Panc1 (cell line): ENCODE data around the gene ERCC6L. TPM values are rescaled to one million over a fixed set of nuclear protein-coding genes. Genes with fewer than 3 reads are reported as not detected.

ENCODE experiments used
- ATAC-seq: fragments of 200-7000 bp; cut with Tn5 transposase; 2 replicates; pipeline ENCODE4 v1.9.1; 2020; ENCODE audit warnings: mild to moderate bottlenecking, moderate library complexity
- Bru-seq: library from RNA; stranded (reverse); fragments of 400-500 nt; gene quantifications from one replicate; lab custom pipeline; 2021; lab: Mats Ljungman, UMichigan
- BruChase-seq, 2 experiments: library from RNA; stranded (reverse); fragments of 400-500 nt; gene quantifications; one replicate each; lab custom pipeline; 2021; lab: Mats Ljungman, UMichigan
- BruUV-seq: library from RNA; stranded (reverse); fragments of 400-500 nt; replicated peaks from 2 replicates; lab custom pipeline; 2021; lab: Mats Ljungman, UMichigan
- CTCF ChIA-PET: fragments of 300-600 bp; sonication (Branson Sonifier 250); formaldehyde crosslinking; loops from one replicate; lab custom pipeline; 2022; ENCODE audit warnings: antibody characterized with exemption; lab: Charles Lee
- POLR2A ChIA-PET: fragments of 300-600 bp; sonication (Branson Sonifier 250); formaldehyde crosslinking; loops from one replicate; lab custom pipeline; 2022; ENCODE audit warnings: antibody characterized with exemption; lab: Charles Lee
- DNase-seq: peaks from one replicate; pipeline ENCODE4 v3.0.0-alpha.2; 2010; ENCODE audit warnings: low read depth, low spot score
- H3K27ac ChIP-seq: 2 replicates; pipeline ENCODE4 v1.5.1; 2011; ENCODE audit warnings: mild to moderate bottlenecking, low read length, inconsistent platforms
- H3K27me3 ChIP-seq: fragments of 200-500 bp; sonication (Bioruptor generic); 2 replicates; pipeline ENCODE4 v1.6.0; 2014; ENCODE audit warnings: low read length, inconsistent platforms; ENCODE audit not compliant: control insufficient read depth, insufficient read depth
- H3K36me3 ChIP-seq: fragments of 200-500 bp; sonication (Bioruptor generic); 2 replicates; pipeline ENCODE4 v1.5.1; 2014; ENCODE audit warnings: inconsistent platforms, mild to moderate bottlenecking, low read length, moderate library complexity; ENCODE audit not compliant: control insufficient read depth, insufficient read depth
- H3K4me1 ChIP-seq: 2 replicates; pipeline ENCODE4 v1.5.1; 2011; ENCODE audit warnings: inconsistent platforms, mild to moderate bottlenecking, low read length, moderate library complexity; ENCODE audit not compliant: control insufficient read depth, insufficient read depth
- H3K4me3 ChIP-seq, 2 experiments: 2 replicates each; pipeline ENCODE4 v1.5.1; 2011 to 2012; ENCODE audit warnings: low read depth in 2 of 2, low read length in 2 of 2, mild to moderate bottlenecking in 2 of 2, inconsistent platforms in 1 of 2, moderate library complexity in 1 of 2
- H3K9me3 ChIP-seq: fragments of 200-500 bp; sonication (Bioruptor generic); 2 replicates; pipeline ENCODE4 v1.5.1; 2014; ENCODE audit warnings: low read depth, mild to moderate bottlenecking, inconsistent platforms, low read length, moderate library complexity; ENCODE audit not compliant: control insufficient read depth, insufficient read depth
- CTCF ChIP-seq: fragments of 450-650 bp; IDR thresholded peaks from 2 replicates; pipeline ENCODE4 v1.5.1; 2017; ENCODE audit warnings: mild to moderate bottlenecking
- POLR2AphosphoS5 ChIP-seq: IDR thresholded peaks from 2 replicates; pipeline ENCODE4 v1.6.1; 2012; ENCODE audit warnings: mild to moderate bottlenecking, low read depth, low read length, moderate library complexity
- SIN3A ChIP-seq: IDR thresholded peaks from 2 replicates; pipeline ENCODE4 v1.6.1; 2012; ENCODE audit warnings: low read depth, mild to moderate bottlenecking, low read length, moderate library complexity, borderline replicate concordance; ENCODE audit not compliant: insufficient read depth
- TCF7L2 ChIP-seq: IDR thresholded peaks from 2 replicates; pipeline ENCODE4 v1.6.1; 2011; ENCODE audit warnings: mild to moderate bottlenecking, low read depth, low read length, inconsistent platforms
- in situ Hi-C: cut with HindIII; loops from 2 replicates; pipeline ENCODE4 v1.10.0; 2016; ENCODE audit warnings: low sequenced_read_pairs, low pct_unique_long_range_greater_than_20kb
- intact Hi-C: fragments of 100-400 bp; cut with micrococcal nuclease; formaldehyde crosslinking; loops from one replicate; pipeline ENCODE4 v1.10.0; 2022; ENCODE audit not compliant: unreplicated experiment
- long read RNA-seq: library from polyadenylated mRNA; unstranded; transcript quantifications from one replicate; pipeline ENCODE4 v2.0.0, GENCODE V29; 2021; ENCODE audit not compliant: unreplicated experiment
- polyA plus RNA-seq: library from polyadenylated mRNA; unstranded; fragments of >200 nt; gene quantifications from one replicate; pipeline ENCODE4 v1.2.1, GENCODE V29; 2012; ENCODE audit warnings: missing spikeins; ENCODE audit not compliant: insufficient read length
- total RNA-seq: library from RNA; stranded (reverse); gene quantifications from one replicate; pipeline ENCODE4 v1.2.1, GENCODE V29; 2021; ENCODE audit not compliant: unreplicated experiment
- TF ChIP-seq, protein P1 (sequence below), 2 experiments: IDR thresholded peaks; 2 replicates each; pipeline ENCODE4 v1.6.1; 2011 to 2012; ENCODE audit warnings: low read depth in 2 of 2, control low read depth in 1 of 2, low read length in 1 of 2, mild to moderate bottlenecking in 1 of 2, moderate library complexity in 1 of 2; ENCODE audit not compliant: insufficient read depth in 1 of 2

ERCC6L gene, protein sequence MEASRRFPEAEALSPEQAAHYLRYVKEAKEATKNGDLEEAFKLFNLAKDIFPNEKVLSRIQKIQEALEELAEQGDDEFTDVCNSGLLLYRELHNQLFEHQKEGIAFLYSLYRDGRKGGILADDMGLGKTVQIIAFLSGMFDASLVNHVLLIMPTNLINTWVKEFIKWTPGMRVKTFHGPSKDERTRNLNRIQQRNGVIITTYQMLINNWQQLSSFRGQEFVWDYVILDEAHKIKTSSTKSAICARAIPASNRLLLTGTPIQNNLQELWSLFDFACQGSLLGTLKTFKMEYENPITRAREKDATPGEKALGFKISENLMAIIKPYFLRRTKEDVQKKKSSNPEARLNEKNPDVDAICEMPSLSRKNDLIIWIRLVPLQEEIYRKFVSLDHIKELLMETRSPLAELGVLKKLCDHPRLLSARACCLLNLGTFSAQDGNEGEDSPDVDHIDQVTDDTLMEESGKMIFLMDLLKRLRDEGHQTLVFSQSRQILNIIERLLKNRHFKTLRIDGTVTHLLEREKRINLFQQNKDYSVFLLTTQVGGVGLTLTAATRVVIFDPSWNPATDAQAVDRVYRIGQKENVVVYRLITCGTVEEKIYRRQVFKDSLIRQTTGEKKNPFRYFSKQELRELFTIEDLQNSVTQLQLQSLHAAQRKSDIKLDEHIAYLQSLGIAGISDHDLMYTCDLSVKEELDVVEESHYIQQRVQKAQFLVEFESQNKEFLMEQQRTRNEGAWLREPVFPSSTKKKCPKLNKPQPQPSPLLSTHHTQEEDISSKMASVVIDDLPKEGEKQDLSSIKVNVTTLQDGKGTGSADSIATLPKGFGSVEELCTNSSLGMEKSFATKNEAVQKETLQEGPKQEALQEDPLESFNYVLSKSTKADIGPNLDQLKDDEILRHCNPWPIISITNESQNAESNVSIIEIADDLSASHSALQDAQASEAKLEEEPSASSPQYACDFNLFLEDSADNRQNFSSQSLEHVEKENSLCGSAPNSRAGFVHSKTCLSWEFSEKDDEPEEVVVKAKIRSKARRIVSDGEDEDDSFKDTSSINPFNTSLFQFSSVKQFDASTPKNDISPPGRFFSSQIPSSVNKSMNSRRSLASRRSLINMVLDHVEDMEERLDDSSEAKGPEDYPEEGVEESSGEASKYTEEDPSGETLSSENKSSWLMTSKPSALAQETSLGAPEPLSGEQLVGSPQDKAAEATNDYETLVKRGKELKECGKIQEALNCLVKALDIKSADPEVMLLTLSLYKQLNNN
- total RNA-seq (17.3 TPM), Bru-seq, nascent RNA (percentile 72 among the genes with signal in this experiment), BruChase-seq, experiment 1, labeled RNA remaining after a 2-hour chase (percentile 84 among the genes with signal in this experiment), BruChase-seq, experiment 2, labeled RNA remaining after a 6-hour chase (percentile 76 among the genes with signal in this experiment)
- polyA plus RNA-seq, result 3.9 TPM
- long read RNA-seq, full-length matches to known transcripts, result 54 of 64 reads
- long read RNA-seq, partial matches to known transcripts, result 0 of 64 reads
- long read RNA-seq, other reads (novel, unspliced or antisense), result 10 of 64 reads

GRCh38 chrX:72238721-72239475, at the start of gene ERCC6L:
Gene ERCC6L, minus strand, starts transcription at chrX:72239027. Its CDS starts 116 bp downstream, at chrX:72238911.
- no TSS peak for BruUV-seq
- Histone ChIP-seq H3K4me1 (no peaks in the 10 kb centered on the region), H3K36me3 (no peaks in the 10 kb centered on the region; the same call in 1 of the 2 replicates), H3K4me3 (peak within 1 kb of the TSS; percentile 82 to 90), H3K27me3 (no peaks in the 10 kb centered on the region), H3K9me3 (no peaks in the 10 kb centered on the region), H3K27ac (peak within 1 kb of the TSS; percentile 86)
- intact Hi-C loops (no loop called here), in situ Hi-C loops (no loop called here)
- TF ChIP-seq SIN3A, result peak; percentile 94
- TF ChIP-seq, protein P1, sequence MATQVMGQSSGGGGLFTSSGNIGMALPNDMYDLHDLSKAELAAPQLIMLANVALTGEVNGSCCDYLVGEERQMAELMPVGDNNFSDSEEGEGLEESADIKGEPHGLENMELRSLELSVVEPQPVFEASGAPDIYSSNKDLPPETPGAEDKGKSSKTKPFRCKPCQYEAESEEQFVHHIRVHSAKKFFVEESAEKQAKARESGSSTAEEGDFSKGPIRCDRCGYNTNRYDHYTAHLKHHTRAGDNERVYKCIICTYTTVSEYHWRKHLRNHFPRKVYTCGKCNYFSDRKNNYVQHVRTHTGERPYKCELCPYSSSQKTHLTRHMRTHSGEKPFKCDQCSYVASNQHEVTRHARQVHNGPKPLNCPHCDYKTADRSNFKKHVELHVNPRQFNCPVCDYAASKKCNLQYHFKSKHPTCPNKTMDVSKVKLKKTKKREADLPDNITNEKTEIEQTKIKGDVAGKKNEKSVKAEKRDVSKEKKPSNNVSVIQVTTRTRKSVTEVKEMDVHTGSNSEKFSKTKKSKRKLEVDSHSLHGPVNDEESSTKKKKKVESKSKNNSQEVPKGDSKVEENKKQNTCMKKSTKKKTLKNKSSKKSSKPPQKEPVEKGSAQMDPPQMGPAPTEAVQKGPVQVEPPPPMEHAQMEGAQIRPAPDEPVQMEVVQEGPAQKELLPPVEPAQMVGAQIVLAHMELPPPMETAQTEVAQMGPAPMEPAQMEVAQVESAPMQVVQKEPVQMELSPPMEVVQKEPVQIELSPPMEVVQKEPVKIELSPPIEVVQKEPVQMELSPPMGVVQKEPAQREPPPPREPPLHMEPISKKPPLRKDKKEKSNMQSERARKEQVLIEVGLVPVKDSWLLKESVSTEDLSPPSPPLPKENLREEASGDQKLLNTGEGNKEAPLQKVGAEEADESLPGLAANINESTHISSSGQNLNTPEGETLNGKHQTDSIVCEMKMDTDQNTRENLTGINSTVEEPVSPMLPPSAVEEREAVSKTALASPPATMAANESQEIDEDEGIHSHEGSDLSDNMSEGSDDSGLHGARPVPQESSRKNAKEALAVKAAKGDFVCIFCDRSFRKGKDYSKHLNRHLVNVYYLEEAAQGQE (IDR thresholded peaks at IDR 0.05; ENCODE audit: insufficient read depth in 1 of 2, low read depth in 2 of 2, low read length in 1 of 2), result no peak
- TF ChIP-seq POLR2AphosphoS5, result peak; percentile 95
- no peak for TF ChIP-seq TCF7L2
- TF ChIP-seq CTCF, result no peak
- ChIA-PET CTCF (interaction anchor here (1.2 kb wide), 1 partner anchor 38 kb away, joined by 4 read pairs; the partner anchor contains the start of gene RPS4X), POLR2A (interaction anchor here (0.5 to 1.0 kb wide), 2 partner anchors 38 to 302 kb away, joined by 3 read pairs; partner anchors contain the start of gene RPS4X)
- ATAC-seq (peak; percentile 99), DNase-seq (peak; percentile 71)
